T47D (cell line): Measurements from ENCODE around the gene LFNG.

Source experiments
- DNase-seq, 2 experiments: peaks; one replicate each; pipeline versions ENCODE4 v3.0.0 to v3.0.0-alpha.2; 2011 to 2012; ENCODE audit warnings: low read depth in 1 of 2, low spot score in 1 of 2
- JUND ChIP-seq: IDR thresholded peaks from 2 replicates; pipeline ENCODE4 v1.6.1; 2012; ENCODE audit warnings: low read depth
- in situ Hi-C: cut with HindIII; loops from 2 replicates; pipeline ENCODE4 v1.10.0; 2016; ENCODE audit warnings: low sequenced_read_pairs, low pct_unique_long_range_greater_than_20kb

The LFNG gene

GRCh38 chr7:2477447-2478398 is 41.9 kb upstream of the LFNG start:
- DNase-seq = peak; percentile 78 to 96
- TF ChIP-seq JUND = no peak
- in situ Hi-C loops = no loop called here

GRCh38 chr7:2478399-2478785 is 41.2 kb upstream of the LFNG start:
- no peak for TF ChIP-seq JUND
- in situ Hi-C loops = no loop called here
- peak; percentile 63 to 64 for DNase-seq

GRCh38 chr7:2478800-2479199 is 40.8 kb upstream of the LFNG start:
- no peak for DNase-seq
- in situ Hi-C loops = no loop called here
- TF ChIP-seq JUND = no peak

- DNase-seq = no peak
- in situ Hi-C loops = no loop called here
- no peak for TF ChIP-seq JUND
Observed at GRCh38 chr7:2479276-2480069, 40.1 kb upstream of the LFNG start.

GRCh38 chr7:2480070-2480408 is 39.5 kb upstream of the LFNG start:
- DNase-seq = no peak
- in situ Hi-C loops = no loop called here
- no peak for TF ChIP-seq JUND

GRCh38 chr7:2481195-2481594 is 38.4 kb upstream of the LFNG start:
- no peak for TF ChIP-seq JUND
- in situ Hi-C loops = no loop called here
- no peak for DNase-seq

GRCh38 chr7:2482725-2483451 is 36.7 kb upstream of the LFNG start:
- DNase-seq = peak in 1 of 2 experiments; percentile 34
- in situ Hi-C loops = no loop called here
- no peak for TF ChIP-seq JUND

GRCh38 chr7:2483494-2483893 is 36.1 kb upstream of the LFNG start:
- no peak for TF ChIP-seq JUND
- no peak for DNase-seq
- in situ Hi-C loops = no loop called here

- in situ Hi-C loops = no loop called here
Observed at GRCh38 chr7:2484868-2485267, 34.7 kb upstream of the LFNG start.

GRCh38 chr7:2487586-2488271 is 31.8 kb upstream of the LFNG start:
- no peak for TF ChIP-seq JUND
- in situ Hi-C loops = no loop called here
- DNase-seq = no peak

More at GRCh38 chr7:2484868-2485267, 34.7 kb upstream of the LFNG start:
- no peak for DNase-seq
- no peak for TF ChIP-seq JUND

- no peak for DNase-seq
- in situ Hi-C loops = no loop called here
- TF ChIP-seq JUND = no peak
Observed at GRCh38 chr7:2488272-2488645, 31.3 kb upstream of the LFNG start.

- in situ Hi-C loops = no loop called here
- DNase-seq = no peak
- no peak for TF ChIP-seq JUND
Observed at GRCh38 chr7:2488681-2489080, 30.9 kb upstream of the LFNG start.
